Left hindlimb (tissue), 1 donor: ENCODE measurements around the gene DUSP21.
"Not testable (repeated sequence)": the region's sequence is repeated elsewhere in the genome, so short reads cannot be mapped to it uniquely, and the experiment has no call there.

Source experiments
- DNase-seq: peaks from one replicate; pipeline ENCODE4 v3.0.0-alpha.2; 2018

The DUSP21 gene

DNA sequence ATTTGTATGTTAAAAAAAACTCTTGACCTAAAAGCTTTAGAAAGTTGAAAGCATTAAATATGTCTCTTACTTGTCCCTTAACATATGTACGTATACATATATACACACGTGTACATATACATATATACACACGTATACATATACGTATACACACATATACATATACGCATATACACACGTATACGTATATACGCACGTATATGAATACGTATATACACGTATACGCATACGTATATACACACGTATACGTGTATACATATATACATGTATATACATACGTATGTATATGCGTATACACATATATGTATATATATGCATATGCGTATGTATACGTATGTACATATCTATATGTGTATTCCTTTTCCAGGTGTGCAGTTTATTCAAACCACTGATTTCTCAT is 32.9 kb downstream of the DUSP21 start:
- no peak for DNase-seq

DNA sequence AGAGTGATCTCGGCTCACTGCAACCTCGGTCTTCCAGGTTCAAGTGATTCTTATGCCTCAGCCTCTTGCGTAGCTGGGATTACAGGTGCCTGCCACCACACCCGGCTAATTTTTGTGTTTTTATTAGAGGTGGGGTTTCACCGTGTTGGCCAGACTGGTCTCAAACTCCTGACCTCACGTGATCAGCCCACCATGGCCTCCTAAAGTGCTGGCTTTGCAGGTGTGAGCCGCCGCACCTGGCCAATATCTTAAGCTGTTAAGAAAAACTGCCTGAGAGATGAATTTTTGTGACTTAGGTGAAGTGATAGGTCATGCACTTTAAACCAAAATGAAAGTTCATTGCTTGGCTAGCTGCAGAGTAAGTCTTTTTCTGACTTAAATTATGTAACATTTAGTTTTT is 35.0 kb downstream of the DUSP21 start:
- no peak for DNase-seq

DNA sequence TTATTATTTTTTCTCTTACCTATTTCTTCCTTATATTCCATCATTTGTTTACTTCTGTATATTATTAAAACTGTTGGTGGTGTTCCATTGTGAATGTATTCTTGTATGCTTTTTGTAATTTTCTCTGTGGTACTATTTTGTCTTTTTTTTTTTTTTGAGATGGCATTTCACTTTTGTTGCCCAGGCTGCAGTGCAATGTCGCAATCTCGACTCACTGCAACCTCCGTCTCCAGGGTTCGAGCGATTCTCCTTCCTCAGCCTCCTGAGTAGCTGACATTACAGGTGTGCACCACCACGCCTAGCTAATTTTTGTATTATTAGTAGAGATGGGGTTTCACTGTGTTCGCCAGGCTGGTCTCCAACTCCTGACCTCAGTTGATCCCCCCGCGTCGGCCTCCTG is 37.7 kb downstream of the DUSP21 start:
- no peak for DNase-seq

DNA sequence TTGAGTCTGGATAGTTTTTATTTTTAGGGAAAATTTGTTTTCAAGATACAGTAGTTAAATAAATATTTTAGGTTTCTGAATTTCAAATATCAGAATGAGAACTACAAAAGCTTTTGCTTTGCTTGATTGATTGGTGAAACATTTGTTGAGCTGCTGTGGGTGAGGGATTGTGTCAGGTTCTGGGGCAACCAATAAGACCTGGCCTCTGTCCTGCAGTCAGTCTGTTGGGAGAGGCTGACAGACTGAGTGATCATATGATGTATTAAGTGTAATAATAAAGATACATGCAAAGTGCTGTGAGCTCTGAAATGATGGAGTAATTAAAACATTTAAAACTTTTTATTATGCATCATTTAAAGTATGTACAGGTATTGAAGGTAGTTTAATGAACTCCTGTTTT is 38.8 kb downstream of the DUSP21 start:
- DNase-seq, result no peak

DNA sequence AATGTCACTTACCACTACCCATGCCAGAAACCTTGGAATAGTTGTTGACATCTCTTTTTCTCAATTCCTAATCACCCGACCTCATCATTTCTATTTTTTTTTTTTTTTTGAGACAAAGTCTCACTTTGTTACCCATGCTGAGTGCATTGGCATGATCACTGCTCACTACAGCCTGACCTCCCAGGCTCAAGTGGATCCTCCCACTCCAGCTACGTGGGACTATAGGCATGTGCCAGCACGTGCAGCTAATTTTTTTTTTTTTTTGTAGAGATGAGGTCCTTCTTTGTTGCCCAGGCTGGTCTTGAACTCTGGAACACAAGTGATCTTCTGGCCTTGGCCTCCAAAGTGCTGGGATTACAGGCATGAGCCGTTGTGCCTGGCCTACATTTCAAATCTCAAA is 41.1 kb downstream of the DUSP21 start:
- DNase-seq, result no peak

DNA sequence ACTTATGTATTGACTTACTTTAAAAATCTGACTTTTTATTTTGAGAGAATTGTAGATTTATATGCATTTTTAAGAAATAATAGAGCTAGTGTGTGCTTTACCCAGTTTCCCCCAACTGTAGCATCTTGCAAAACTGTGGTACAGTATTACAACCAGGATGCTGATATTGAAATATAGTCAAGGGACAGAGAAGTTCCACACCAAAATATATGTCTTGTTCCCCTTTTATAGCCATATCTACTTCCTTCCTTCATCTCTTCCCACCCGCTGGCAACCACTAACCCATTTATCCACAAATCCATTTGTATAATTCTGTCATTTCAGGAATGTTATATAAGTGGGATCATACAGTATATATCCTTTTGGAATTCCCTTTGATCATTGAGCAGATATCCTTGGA is 46.0 kb downstream of the DUSP21 start:
- DNase-seq, result no peak

DNA sequence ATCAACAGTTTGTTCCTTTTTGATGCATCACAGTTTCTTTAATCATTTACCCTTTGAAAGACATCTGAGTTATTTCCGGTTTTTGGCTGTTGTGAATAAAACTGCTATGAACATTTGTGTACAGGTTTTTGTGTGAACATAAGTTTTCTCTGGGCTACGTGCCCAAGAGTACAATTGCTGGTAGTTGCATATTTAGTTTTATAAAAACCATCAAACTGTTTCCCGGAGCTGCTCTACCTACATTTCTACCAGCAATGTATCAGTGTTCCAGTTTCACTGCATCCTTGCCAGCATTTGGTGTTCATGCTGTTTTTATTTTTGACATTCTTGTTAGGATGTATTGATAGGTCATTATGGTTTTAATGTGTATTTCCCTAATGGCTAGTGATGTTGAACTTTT is 46.4 kb downstream of the DUSP21 start:
- DNase-seq, result no peak

DNA sequence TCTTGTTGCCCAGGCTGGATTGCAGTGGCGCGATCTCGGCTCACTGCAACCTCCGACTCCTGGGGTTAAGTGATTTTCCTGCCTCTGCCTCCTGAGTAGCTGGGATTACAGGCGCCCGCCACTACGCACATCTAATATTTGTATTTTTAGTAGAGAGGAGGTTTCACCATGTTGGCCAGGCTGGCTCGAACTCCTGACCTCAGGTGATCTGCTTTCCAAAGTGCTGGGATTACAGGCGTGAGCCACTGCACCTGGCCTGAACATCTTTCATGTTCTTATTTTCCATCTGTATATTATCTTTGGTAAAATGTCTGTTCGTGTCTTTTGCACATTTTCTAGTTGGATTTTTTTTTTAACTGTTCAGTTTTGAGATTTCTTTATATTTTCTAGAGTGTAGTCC is 46.9 kb downstream of the DUSP21 start:
- not testable (repeated sequence) for DNase-seq

DNA sequence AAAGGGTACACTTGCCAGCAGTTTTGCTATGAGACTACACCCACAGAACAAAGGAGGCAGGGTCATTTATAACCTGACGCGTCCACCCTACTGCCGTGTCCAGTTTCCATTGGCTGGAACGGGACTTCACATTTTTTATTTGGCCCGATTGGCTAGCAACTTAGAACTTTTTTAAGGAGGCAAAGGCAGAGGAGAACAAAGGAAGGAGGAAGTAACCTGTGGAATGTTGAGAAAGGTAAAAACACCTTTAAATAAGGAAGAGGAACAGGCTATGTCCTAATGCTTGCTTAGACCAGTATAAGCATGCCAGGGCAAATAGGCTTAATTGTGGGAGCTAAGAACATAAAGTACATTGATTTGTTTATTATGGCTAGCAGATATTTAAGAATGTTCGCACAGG is 47.8 kb downstream of the DUSP21 start:
- DNase-seq, result no peak
